ENCODE measurements around the gene PTH2. TPM values are rescaled to one million over a fixed set of nuclear protein-coding genes. Genes with fewer than 3 reads are reported as not detected.

PTH2 gene
- total and polyA plus RNA-seq, 2 donors (not counting 3 experiments of a cell fraction or from before 2014, with no cell fraction given), result not detected

- no peaks in the 10 kb centered on the region for H3K9me1 ChIP-seq (replicated peaks; ENCODE audit: control insufficient read depth, extremely low read depth, insufficient read depth, low read length)
- POLR2A ChIA-PET, result no interaction called here
- dilution Hi-C loops (cut with MboI; ENCODE audit: extremely low pct_ligation_motif_present, low sequenced_read_pairs) (no loop called here), intact Hi-C loops (cut with micrococcal nuclease) (no loop called here)
- FAIRE-seq, result no peak
- CTCF ChIA-PET, result no interaction called here
- no peak overlapping the region for H2AFZ ChIP-seq (ENCODE audit: low read depth, low read length)
- no peaks in the 10 kb centered on the region for H3K36me3 ChIP-seq (ENCODE audit: control insufficient read depth in 2 of 2, extremely low read depth in 1 of 2, insufficient read depth in 2 of 2, low read length in 2 of 2)
- DNase-seq (ENCODE audit: low read depth, low spot score), result no peak
- TF ChIP-seq FOS (IDR thresholded peaks at IDR 0.05; ENCODE audit: borderline replicate concordance, insufficient read depth, low read length), result no peak
- TF ChIP-seq POLR2A (IDR thresholded peaks at IDR 0.05; ENCODE audit: low read depth, low read length), result no peak
- TF ChIP-seq, protein P1, sequence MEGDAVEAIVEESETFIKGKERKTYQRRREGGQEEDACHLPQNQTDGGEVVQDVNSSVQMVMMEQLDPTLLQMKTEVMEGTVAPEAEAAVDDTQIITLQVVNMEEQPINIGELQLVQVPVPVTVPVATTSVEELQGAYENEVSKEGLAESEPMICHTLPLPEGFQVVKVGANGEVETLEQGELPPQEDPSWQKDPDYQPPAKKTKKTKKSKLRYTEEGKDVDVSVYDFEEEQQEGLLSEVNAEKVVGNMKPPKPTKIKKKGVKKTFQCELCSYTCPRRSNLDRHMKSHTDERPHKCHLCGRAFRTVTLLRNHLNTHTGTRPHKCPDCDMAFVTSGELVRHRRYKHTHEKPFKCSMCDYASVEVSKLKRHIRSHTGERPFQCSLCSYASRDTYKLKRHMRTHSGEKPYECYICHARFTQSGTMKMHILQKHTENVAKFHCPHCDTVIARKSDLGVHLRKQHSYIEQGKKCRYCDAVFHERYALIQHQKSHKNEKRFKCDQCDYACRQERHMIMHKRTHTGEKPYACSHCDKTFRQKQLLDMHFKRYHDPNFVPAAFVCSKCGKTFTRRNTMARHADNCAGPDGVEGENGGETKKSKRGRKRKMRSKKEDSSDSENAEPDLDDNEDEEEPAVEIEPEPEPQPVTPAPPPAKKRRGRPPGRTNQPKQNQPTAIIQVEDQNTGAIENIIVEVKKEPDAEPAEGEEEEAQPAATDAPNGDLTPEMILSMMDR (IDR thresholded peaks at IDR 0.05; ENCODE audit: extremely low read depth in 1 of 2, insufficient read depth in 1 of 2, low read depth in 1 of 2, low read length in 2 of 2), result no peak
- no peak for TF ChIP-seq GATA2 (IDR thresholded peaks at IDR 0.05; ENCODE audit: insufficient read depth, insufficient read length, low read depth, low read length)
- TF ChIP-seq JUN (IDR thresholded peaks at IDR 0.05; ENCODE audit: borderline replicate concordance, insufficient read depth, insufficient read length, low read depth), result no peak
- no peak for TF ChIP-seq MYC (IDR thresholded peaks at IDR 0.05; ENCODE audit: low read depth, low read length)
- TF ChIP-seq POLR2AphosphoS5 (IDR thresholded peaks at IDR 0.05; ENCODE audit: insufficient read depth, low read depth, low read length), result no peak
- TF ChIP-seq MAX (IDR thresholded peaks at IDR 0.05; ENCODE audit: insufficient read depth, insufficient read length), result no peak
- no peak for TF ChIP-seq EZH2 (IDR thresholded peaks at IDR 0.05; ENCODE audit: borderline replicate concordance, low read depth, low read length, severe bottlenecking)
- BruUV-seq (replicated peaks), result no TSS peak
- H3K4me3 ChIP-seq (replicated peaks in 1 of 3; ENCODE audit: insufficient read depth in 1 of 3, low read depth in 1 of 3, low read length in 3 of 3), result no peak overlapping the region
- H3K27ac ChIP-seq (ENCODE audit: insufficient read depth, low read depth, low read length), result no peak overlapping the region
- peaks cover 0 to 2% of the 10 kb centered on the region in 2 experiments for H3K27me3 ChIP-seq (ENCODE audit: control insufficient read depth in 2 of 2, insufficient read depth in 2 of 2, low read length in 2 of 2)
- no peak overlapping the region for H3K4me2 ChIP-seq (ENCODE audit: insufficient read depth, low read length)
- no peaks in the 10 kb centered on the region for H3K79me2 ChIP-seq (ENCODE audit: control insufficient read depth, insufficient read depth, low read length)
- no peaks in the 10 kb centered on the region for H4K20me1 ChIP-seq (replicated peaks; ENCODE audit: control insufficient read depth, extremely low read depth, insufficient read depth, low read length)
- H3K4me1 ChIP-seq (ENCODE audit: control insufficient read depth, extremely low read depth, insufficient read depth, low read length), result no peaks in the 10 kb centered on the region
- H3K9me3 ChIP-seq (replicated peaks; ENCODE audit: control insufficient read depth, insufficient read depth, low read length), result no peaks in the 10 kb centered on the region
- no peak overlapping the region for H3K9ac ChIP-seq (replicated peaks; ENCODE audit: extremely low read depth, insufficient read depth, low read length)
Measured at GRCh38 chr19:49398001-49398615, 25.1 kb downstream of the PTH2 start.
